Measurements from ENCODE around the gene ANAPC1. TPM values are rescaled to one million over a fixed set of nuclear protein-coding genes. Genes with fewer than 3 reads are reported as not detected.

ANAPC1 gene
- total and polyA plus RNA-seq, 9 of the 15 experiments (the other 6 are each of a cell fraction or from before 2014, with no cell fraction given), result 14.0 to 126 (median 78.2) TPM

DNA sequence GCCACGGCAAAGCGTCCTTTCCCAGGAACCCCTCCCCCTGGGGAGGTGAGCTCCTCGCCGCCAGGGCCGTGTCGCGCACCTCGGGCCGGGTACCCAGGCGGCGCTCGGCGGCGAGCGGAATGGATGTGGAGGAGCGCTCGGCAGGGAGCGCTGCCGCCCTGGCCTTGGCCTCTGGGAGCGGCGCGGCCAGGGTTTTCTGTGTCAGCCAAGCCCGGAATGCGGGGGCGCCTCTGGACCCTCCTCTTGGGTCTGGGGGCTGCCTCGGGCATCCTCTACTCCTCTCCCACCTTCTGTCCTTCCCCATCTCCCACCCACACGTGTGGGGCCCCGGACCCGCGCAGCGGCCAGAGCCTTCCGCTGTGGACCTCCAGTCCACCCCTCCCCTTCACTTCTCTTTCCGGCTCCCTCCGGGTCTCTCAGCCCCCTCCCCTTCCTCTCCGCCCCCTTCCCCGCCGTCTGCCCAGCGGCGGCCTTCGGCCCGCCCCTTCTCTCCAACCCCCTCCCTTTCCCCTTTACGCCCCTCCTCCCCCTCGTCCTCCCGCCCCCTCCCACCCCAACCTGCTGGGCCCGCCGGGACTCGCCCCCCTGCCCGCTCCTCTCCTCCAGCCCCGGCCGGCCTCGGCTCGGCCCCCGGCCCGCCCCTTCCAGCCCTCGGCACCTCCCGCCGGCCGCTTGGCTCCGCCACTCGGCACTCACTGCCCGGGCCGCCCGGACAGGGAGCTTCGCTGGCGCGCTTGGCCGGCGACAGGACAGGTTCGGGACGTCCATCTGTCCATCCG lies 14.1 kb upstream of the ANAPC1 start, which contains the start of gene MERTK (continued):
- TF ChIP-seq, protein P1, sequence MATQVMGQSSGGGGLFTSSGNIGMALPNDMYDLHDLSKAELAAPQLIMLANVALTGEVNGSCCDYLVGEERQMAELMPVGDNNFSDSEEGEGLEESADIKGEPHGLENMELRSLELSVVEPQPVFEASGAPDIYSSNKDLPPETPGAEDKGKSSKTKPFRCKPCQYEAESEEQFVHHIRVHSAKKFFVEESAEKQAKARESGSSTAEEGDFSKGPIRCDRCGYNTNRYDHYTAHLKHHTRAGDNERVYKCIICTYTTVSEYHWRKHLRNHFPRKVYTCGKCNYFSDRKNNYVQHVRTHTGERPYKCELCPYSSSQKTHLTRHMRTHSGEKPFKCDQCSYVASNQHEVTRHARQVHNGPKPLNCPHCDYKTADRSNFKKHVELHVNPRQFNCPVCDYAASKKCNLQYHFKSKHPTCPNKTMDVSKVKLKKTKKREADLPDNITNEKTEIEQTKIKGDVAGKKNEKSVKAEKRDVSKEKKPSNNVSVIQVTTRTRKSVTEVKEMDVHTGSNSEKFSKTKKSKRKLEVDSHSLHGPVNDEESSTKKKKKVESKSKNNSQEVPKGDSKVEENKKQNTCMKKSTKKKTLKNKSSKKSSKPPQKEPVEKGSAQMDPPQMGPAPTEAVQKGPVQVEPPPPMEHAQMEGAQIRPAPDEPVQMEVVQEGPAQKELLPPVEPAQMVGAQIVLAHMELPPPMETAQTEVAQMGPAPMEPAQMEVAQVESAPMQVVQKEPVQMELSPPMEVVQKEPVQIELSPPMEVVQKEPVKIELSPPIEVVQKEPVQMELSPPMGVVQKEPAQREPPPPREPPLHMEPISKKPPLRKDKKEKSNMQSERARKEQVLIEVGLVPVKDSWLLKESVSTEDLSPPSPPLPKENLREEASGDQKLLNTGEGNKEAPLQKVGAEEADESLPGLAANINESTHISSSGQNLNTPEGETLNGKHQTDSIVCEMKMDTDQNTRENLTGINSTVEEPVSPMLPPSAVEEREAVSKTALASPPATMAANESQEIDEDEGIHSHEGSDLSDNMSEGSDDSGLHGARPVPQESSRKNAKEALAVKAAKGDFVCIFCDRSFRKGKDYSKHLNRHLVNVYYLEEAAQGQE (IDR thresholded peaks at IDR 0.05; ENCODE audit: borderline replicate concordance), result peak; percentile 80
- TF ChIP-seq, protein P1 (CRISPR knock-in tag; IDR thresholded peaks at IDR 0.05; ENCODE audit: low read depth), result no peak
- no peak for TF ChIP-seq ZNF696 (CRISPR knock-in tag; conservative IDR thresholded peaks at IDR 0.05)
- TF ChIP-seq NRF1 (conservative IDR thresholded peaks at IDR 0.05 in 1 of 2, IDR thresholded peaks at IDR 0.05 in 1 of 2), result peak; percentile 67 to 74
- TF ChIP-seq MECOM (CRISPR knock-in tag; IDR thresholded peaks at IDR 0.05), result no peak
- no peak for TF ChIP-seq MGA (IDR thresholded peaks at IDR 0.05)

Data from K562 (cell line).